Suprapubic skin (tissue), 4 donors: ENCODE data around the gene DENND11. TPM values are rescaled to one million over a fixed set of nuclear protein-coding genes. Genes with fewer than 3 reads are reported as not detected.

Source experiments
- DNase-seq, 2 donors: peaks; one replicate each; pipeline ENCODE4 v3.0.0-alpha.2; 2019; ENCODE audit warnings: low spot score in 2 of 2
- H3K27ac ChIP-seq: fragments of 200-600 bp; sonication (generic); one replicate; pipeline ENCODE4 v1.5.1; 2019
- H3K27me3 ChIP-seq: fragments of 200-600 bp; sonication (generic); one replicate; pipeline ENCODE4 v1.5.1; 2019
- H3K36me3 ChIP-seq: fragments of 200-600 bp; sonication (generic); one replicate; pipeline ENCODE4 v1.5.1; 2019
- H3K4me1 ChIP-seq: fragments of 200-600 bp; sonication (generic); one replicate; pipeline ENCODE4 v1.5.1; 2019
- H3K4me3 ChIP-seq: fragments of 200-600 bp; sonication (generic); one replicate; pipeline ENCODE4 v1.5.1; 2019; ENCODE audit warnings: mild to moderate bottlenecking
- H3K9me3 ChIP-seq: fragments of 200-600 bp; sonication (generic); one replicate; pipeline ENCODE4 v1.5.1; 2019
- EP300 ChIP-seq: sonication (generic); formaldehyde crosslinking; IDR thresholded peaks from one replicate; pipeline ENCODE4 v1.6.1; 2017; ENCODE audit warnings: antibody characterized with exemption
- POLR2A ChIP-seq, 2 donors: fragments of 450-650 bp; IDR thresholded peaks; one replicate each; pipeline ENCODE4 v1.6.1; 2017; ENCODE audit warnings: antibody characterized with exemption in 2 of 2, mild to moderate bottlenecking in 2 of 2, moderate library complexity in 2 of 2
- POLR2AphosphoS5 ChIP-seq, 3 donors: sonication (generic); formaldehyde crosslinking; IDR thresholded peaks; one replicate each; pipeline ENCODE4 v1.6.1; 2017; ENCODE audit warnings: antibody characterized with exemption in 3 of 3
- WGBS: methylation state at CpG from one replicate; pipeline ENCODE4 v1.1.5; 2018; 5-methylcytosine and 5-hydroxymethylcytosine counted together
- total RNA-seq, 4 donors: library from RNA; depleted of rRNA; stranded (reverse); fragments of >200 nt; gene quantifications; one replicate each; pipeline ENCODE4 v1.1.0, GENCODE V29; 2016
- TF ChIP-seq, protein P1 (sequence below), 2 donors: fragments of 200-600 bp in 1 of 2; fragments of 450-650 bp in 1 of 2; sonication (generic) in 1 of 2; IDR thresholded peaks; one replicate each; pipeline ENCODE4 v1.5.1; 2016 to 2019; ENCODE audit warnings: antibody characterized with exemption in 2 of 2, mild to moderate bottlenecking in 1 of 2, moderate library complexity in 1 of 2

Gene DENND11
- total RNA-seq, 4 donors from 2014 or later = 12.5 to 45.2 (median 17.9) TPM

DNA sequence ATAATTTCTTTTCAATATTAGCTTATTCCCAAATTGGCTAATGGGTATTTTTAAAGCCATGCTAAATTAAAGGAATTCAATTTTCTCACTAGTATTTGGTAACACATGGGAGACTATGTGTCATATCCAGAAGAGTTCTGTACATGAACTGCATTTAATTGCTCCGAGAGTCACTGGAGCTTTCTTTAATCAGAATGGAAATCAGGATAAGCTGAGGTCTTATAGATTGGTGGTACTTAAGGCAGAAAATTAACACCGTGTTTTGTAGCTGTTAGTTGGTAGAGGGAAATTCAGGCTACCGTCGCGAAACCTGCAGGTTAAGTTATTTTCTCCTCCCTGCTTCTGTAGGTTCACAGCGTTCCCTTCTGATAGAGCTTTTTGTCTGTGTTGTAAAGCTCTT is 6.4 kb upstream of the DENND11 start, which contains the start of gene WEE2:
WEE2 (plus strand) TSS at position 3 of the 400 bp plus-strand sequence. CDS start 406 bp downstream, outside the sequence.
- WGBS = 93% methylated on average over 6 of the region's 6 CpGs
- H3K4me1 ChIP-seq = peaks cover 11% of the 10 kb centered on the region
- DNase-seq = no peak
- no peak for TF ChIP-seq EP300
- no peaks in the 10 kb centered on the region for H3K9me3 ChIP-seq
- H3K27ac ChIP-seq = no peak within 1 kb of the TSS
- no peaks in the 10 kb centered on the region for H3K27me3 ChIP-seq
- no peaks in the 10 kb centered on the region for H3K36me3 ChIP-seq
- H3K4me3 ChIP-seq = no peak within 1 kb of the TSS

DNA sequence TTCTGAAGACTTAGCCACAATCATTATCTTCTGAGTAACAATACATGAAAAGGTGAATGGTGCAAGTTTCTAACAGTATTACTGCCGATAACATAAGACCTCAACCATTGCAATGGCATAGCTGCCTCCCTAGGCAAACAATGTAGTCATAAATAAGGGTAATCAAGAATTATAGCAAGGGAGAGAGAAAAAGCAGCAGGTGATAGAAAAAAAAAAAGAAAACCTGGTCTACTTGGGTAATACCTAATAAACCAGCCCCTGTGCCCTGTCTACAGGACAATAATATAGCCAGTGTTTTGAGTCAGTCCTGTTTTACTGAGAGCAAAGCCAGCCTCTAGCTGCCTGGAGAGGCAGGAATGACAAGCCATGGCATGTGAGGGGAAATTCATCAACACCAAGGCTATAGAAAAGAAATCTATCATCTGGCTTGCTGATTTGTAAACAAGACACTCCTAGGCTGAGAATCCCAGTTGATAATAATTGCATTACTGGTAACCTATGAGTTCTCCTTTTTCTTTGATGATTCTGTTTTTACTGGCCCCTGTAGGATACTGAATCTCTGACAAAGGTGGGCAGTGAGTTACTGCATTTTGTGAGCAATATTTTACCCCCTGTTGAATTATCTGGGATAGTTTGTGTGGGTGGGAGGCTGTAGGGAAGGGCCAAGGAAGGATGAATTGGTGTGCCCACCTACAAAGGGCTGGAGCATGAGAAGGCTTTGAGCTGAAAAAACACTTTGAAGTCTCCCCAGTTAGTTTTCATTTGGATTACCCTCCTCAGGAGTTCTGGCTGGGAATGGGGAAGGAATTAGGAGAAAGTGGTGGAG is 4.5 kb upstream of the DENND11 start:
- WGBS = 90% methylated on average over 1 of the region's 1 CpG
- no peaks in the 10 kb centered on the region for H3K27me3 ChIP-seq
- no peak overlapping the region for H3K27ac ChIP-seq
- H3K9me3 ChIP-seq = no peaks in the 10 kb centered on the region
- H3K4me3 ChIP-seq = no peak overlapping the region
- TF ChIP-seq, protein P1, sequence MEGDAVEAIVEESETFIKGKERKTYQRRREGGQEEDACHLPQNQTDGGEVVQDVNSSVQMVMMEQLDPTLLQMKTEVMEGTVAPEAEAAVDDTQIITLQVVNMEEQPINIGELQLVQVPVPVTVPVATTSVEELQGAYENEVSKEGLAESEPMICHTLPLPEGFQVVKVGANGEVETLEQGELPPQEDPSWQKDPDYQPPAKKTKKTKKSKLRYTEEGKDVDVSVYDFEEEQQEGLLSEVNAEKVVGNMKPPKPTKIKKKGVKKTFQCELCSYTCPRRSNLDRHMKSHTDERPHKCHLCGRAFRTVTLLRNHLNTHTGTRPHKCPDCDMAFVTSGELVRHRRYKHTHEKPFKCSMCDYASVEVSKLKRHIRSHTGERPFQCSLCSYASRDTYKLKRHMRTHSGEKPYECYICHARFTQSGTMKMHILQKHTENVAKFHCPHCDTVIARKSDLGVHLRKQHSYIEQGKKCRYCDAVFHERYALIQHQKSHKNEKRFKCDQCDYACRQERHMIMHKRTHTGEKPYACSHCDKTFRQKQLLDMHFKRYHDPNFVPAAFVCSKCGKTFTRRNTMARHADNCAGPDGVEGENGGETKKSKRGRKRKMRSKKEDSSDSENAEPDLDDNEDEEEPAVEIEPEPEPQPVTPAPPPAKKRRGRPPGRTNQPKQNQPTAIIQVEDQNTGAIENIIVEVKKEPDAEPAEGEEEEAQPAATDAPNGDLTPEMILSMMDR (IDR thresholded peaks at IDR 0.05) = no peak
- TF ChIP-seq POLR2AphosphoS5 (IDR thresholded peaks at IDR 0.05) = no peak
- no peak for TF ChIP-seq POLR2A (IDR thresholded peaks at IDR 0.05)
- no peak for TF ChIP-seq EP300
- peaks cover 19% of the 10 kb centered on the region for H3K4me1 ChIP-seq
- no peak for DNase-seq
- no peaks in the 10 kb centered on the region for H3K36me3 ChIP-seq

DNA sequence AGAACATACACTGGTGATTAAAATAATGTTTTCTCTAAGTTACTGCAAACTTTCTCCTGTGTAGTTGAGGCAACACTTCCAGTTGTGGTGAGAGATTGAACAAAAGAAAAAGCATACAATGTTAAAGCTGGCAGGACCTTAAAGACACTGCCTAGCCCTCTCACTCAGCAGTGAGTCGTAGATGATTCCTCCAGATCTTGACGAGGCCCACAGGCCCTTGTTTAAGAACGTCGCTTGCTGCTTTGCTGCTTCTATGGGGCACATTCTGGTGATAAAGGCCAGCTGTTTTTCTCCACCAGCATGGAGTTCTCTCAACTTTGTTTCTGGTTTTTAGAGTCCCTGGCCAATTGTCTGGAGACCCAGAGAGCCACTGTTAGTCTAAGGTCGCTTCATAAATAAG is 2.8 kb upstream of the DENND11 start:
- H3K4me3 ChIP-seq = no peak overlapping the region
- no peak overlapping the region for H3K27ac ChIP-seq
- TF ChIP-seq, protein P1 (IDR thresholded peaks at IDR 0.05) = no peak
- TF ChIP-seq POLR2AphosphoS5 (IDR thresholded peaks at IDR 0.05) = no peak
- TF ChIP-seq EP300 = no peak
- no peak for TF ChIP-seq POLR2A (IDR thresholded peaks at IDR 0.05)
- H3K9me3 ChIP-seq = no peaks in the 10 kb centered on the region
- H3K27me3 ChIP-seq = no peaks in the 10 kb centered on the region
- no peak for DNase-seq
- peaks cover 36% of the 10 kb centered on the region for H3K4me1 ChIP-seq
- H3K36me3 ChIP-seq = no peaks in the 10 kb centered on the region
- WGBS = 88% methylated on average over 5 of the region's 5 CpGs

DNA sequence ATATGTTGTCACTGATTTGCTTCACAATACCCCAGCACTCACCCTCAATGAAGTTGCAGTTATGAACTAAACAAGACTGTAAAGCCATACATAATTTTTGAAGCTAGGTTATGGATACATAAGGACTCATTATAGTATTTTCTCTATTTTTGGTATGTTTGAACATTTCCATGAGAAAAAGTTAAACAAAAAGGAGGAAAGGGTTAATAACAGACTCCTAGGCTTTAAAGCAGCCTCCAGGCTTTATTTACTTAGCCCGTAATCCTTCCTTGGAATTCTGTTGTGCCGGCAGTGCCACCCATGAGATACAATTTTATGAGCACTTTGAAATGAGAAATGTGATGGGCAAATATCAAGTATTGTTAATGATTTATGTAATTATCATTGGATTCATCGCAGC is 2.1 kb upstream of the DENND11 start:
- WGBS = 74% methylated on average over 3 of the region's 3 CpGs
- no peaks in the 10 kb centered on the region for H3K27me3 ChIP-seq
- no peak overlapping the region for H3K4me3 ChIP-seq
- no peak overlapping the region for H3K27ac ChIP-seq
- TF ChIP-seq EP300 = no peak
- no peak for TF ChIP-seq POLR2AphosphoS5 (IDR thresholded peaks at IDR 0.05)
- TF ChIP-seq POLR2A (IDR thresholded peaks at IDR 0.05) = no peak
- TF ChIP-seq, protein P1 (IDR thresholded peaks at IDR 0.05) = no peak
- no peaks in the 10 kb centered on the region for H3K9me3 ChIP-seq
- no peaks in the 10 kb centered on the region for H3K36me3 ChIP-seq
- DNase-seq = no peak
- H3K4me1 ChIP-seq = peaks cover 37% of the 10 kb centered on the region

DNA sequence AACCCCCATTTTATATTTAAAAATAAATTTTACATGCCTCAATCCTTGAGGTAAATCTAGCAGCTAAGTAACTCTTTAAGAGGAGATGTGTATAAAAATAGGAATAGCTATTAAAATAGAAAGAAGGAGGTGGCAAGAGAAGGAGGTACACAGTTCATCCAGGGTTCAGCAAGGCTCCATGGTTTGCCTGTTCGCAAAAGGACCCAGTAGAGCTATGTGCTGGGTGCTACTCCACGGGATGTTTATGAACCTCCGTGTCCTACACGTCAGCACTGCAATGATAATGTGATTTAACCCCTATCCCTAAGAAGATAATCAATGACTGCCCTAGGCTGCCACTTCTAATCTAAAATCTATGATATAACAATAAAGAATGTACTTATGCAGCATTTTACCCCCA is 926 bp upstream of the DENND11 start:
- no peak for TF ChIP-seq EP300
- TF ChIP-seq POLR2A (IDR thresholded peaks at IDR 0.05) = no peak
- no peak for TF ChIP-seq POLR2AphosphoS5 (IDR thresholded peaks at IDR 0.05)
- TF ChIP-seq, protein P1 (IDR thresholded peaks at IDR 0.05) = no peak
- DNase-seq = no peak
- no peak overlapping the region for H3K27ac ChIP-seq
- 86% methylated on average over 4 of the region's 4 CpGs for WGBS
- H3K27me3 ChIP-seq = no peaks in the 10 kb centered on the region
- H3K4me1 ChIP-seq = peaks cover 43% of the 10 kb centered on the region
- H3K4me3 ChIP-seq = peak overlapping the region; percentile 93
- H3K36me3 ChIP-seq = no peaks in the 10 kb centered on the region
- no peaks in the 10 kb centered on the region for H3K9me3 ChIP-seq
